OCI-LY7 (cell line): ENCODE measurements around the gene RAPGEF5. TPM values are rescaled to one million over a fixed set of nuclear protein-coding genes. Genes with fewer than 3 reads are reported as not detected.

Experiments used
- BruUV-seq: library from RNA; stranded (reverse); fragments of 400-500 nt; replicated peaks from 2 replicates; lab custom pipeline; 2021; lab: Mats Ljungman, UMichigan
- CTCF ChIA-PET: fragments of 300-600 bp; sonication (Branson Sonifier 250); formaldehyde crosslinking; loops from one replicate; lab custom pipeline; 2022; ENCODE audit warnings: antibody characterized with exemption; ENCODE audit not compliant: unreplicated experiment; lab: Charles Lee
- POLR2A ChIA-PET: fragments of 300-600 bp; sonication (Branson Sonifier 250); formaldehyde crosslinking; loops from one replicate; lab custom pipeline; 2022; ENCODE audit warnings: antibody characterized with exemption; lab: Charles Lee
- DNase-seq: peaks from one replicate; pipeline ENCODE4 v3.0.0-alpha.2; 2015; ENCODE audit warnings: low spot score
- H2AFZ ChIP-seq: fragments of 200-600 bp; sonication (generic), shearing (Covaris generic); 2 replicates; pipeline ENCODE4 v1.6.1; 2014; ENCODE audit warnings: mild to moderate bottlenecking, antibody characterized with exemption, low read length, moderate library complexity
- H3K27ac ChIP-seq: fragments of 200-600 bp; sonication (generic); 2 replicates; pipeline ENCODE4 v1.5.1; 2014; ENCODE audit warnings: mixed run types, low read depth, mild to moderate bottlenecking, moderate library complexity, low read length, inconsistent platforms; ENCODE audit not compliant: poor library complexity, severe bottlenecking
- H3K36me3 ChIP-seq: fragments of 200-600 bp; sonication (generic); 2 replicates; pipeline ENCODE4 v1.6.1; 2014; ENCODE audit warnings: mild to moderate bottlenecking, antibody characterized with exemption, low read length, moderate library complexity, mixed read lengths; ENCODE audit not compliant: insufficient read depth
- H3K4me1 ChIP-seq: fragments of 200-600 bp; sonication (generic); 2 replicates; pipeline ENCODE4 v1.5.1; 2014; ENCODE audit warnings: mild to moderate bottlenecking, low read length; ENCODE audit not compliant: insufficient read depth, poor library complexity, severe bottlenecking
- H3K4me2 ChIP-seq: fragments of 200-600 bp; sonication (generic); 2 replicates; pipeline ENCODE4 v1.6.1; 2014; ENCODE audit warnings: mild to moderate bottlenecking, low read length
- H3K4me3 ChIP-seq: fragments of 200-600 bp; sonication (generic); 2 replicates; pipeline ENCODE4 v1.5.1; 2014; ENCODE audit warnings: mild to moderate bottlenecking, low read depth, low read length; ENCODE audit not compliant: poor library complexity, severe bottlenecking
- H3K79me2 ChIP-seq: fragments of 200-600 bp; sonication (generic); 2 replicates; pipeline ENCODE4 v1.6.1; 2016; ENCODE audit warnings: low read depth, mild to moderate bottlenecking, low read length, moderate library complexity, mixed read lengths; ENCODE audit not compliant: insufficient read depth
- H3K9me2 ChIP-seq: fragments of 200-600 bp; sonication (generic); 2 replicates; pipeline ENCODE4 v1.6.1; 2016; ENCODE audit warnings: mild to moderate bottlenecking, low read length, mixed read lengths; ENCODE audit not compliant: insufficient read depth
- H3K9me3 ChIP-seq: fragments of 200-600 bp; sonication (generic); 2 replicates; pipeline ENCODE4 v1.6.1; 2014; ENCODE audit warnings: mild to moderate bottlenecking, mixed run types, low read length, mixed read lengths
- H4K20me1 ChIP-seq: fragments of 200-600 bp; sonication (generic); 2 replicates; pipeline ENCODE4 v1.6.1; 2014; ENCODE audit warnings: mild to moderate bottlenecking, antibody characterized with exemption, low read length, moderate library complexity, mixed read lengths; ENCODE audit not compliant: insufficient read depth
- CTCF ChIP-seq: fragments of 200-600 bp; sonication (generic); conservative IDR thresholded peaks from 2 replicates; pipeline ENCODE4 v1.5.1; 2014; ENCODE audit warnings: mild to moderate bottlenecking, antibody characterized with exemption, low read length, moderate library complexity, mixed read lengths
- EZH2phosphoT487 ChIP-seq: fragments of 200-600 bp; sonication (generic); IDR thresholded peaks from 2 replicates; pipeline ENCODE4 v1.6.1; 2018; ENCODE audit warnings: low read depth, borderline replicate concordance, mild to moderate bottlenecking, mixed run types, antibody characterized with exemption, low read length, moderate library complexity, mixed read lengths
- intact Hi-C: fragments of 100-400 bp; cut with micrococcal nuclease; formaldehyde crosslinking; loops from one replicate; pipeline ENCODE4 v1.10.0; 2022; ENCODE audit not compliant: unreplicated experiment
- total RNA-seq, 2 experiments: library from RNA; depleted of rRNA in 1 of 2; stranded (reverse); fragments of >200 nt in 1 of 2; shearing (Covaris generic) in 1 of 2; gene quantifications; 2 replicates each; pipeline ENCODE4 v1.2.3, GENCODE V29; 2014 to 2022

RAPGEF5 gene
- total RNA-seq, 2 experiments from 2014 or later = 114 to 115 TPM

- intact Hi-C loops = no loop called here
- H3K9me3 ChIP-seq = no peaks in the 10 kb centered on the region
- TF ChIP-seq CTCF = no peak
- TF ChIP-seq EZH2phosphoT487 = no peak
- CTCF ChIA-PET = interaction anchor here (0.6 to 1.1 kb wide), 2 partner anchors 11 to 217 kb away, joined by 4 to 5 read pairs; no protein-coding TSS in a partner anchor
- H3K4me3 ChIP-seq = no peak overlapping the region
- no peak overlapping the region for H3K4me2 ChIP-seq
- peaks cover 29% of the 10 kb centered on the region; the same call in 1 of the 2 replicates for H4K20me1 ChIP-seq
- no peak overlapping the region for H2AFZ ChIP-seq
- POLR2A ChIA-PET = interaction anchor here (0.6 to 8.5 kb wide), 7 partner anchors 9 to 105 kb away, joined by 3 to 60 read pairs (median 5); no protein-coding TSS in a partner anchor
- no peaks in the 10 kb centered on the region for H3K9me2 ChIP-seq
- peaks cover 87% of the 10 kb centered on the region for H3K4me1 ChIP-seq
- no peak overlapping the region for H3K27ac ChIP-seq
- H3K79me2 ChIP-seq = peaks cover 100% of the 10 kb centered on the region
- no peak for DNase-seq
- H3K36me3 ChIP-seq = peaks cover 79% of the 10 kb centered on the region
- BruUV-seq = no TSS peak
Observed at GRCh38 chr7:22329816-22330524, 27.0 kb downstream of the RAPGEF5 start.

- intact Hi-C loops = no loop called here
- CTCF ChIA-PET = no interaction called here
- Histone ChIP-seq H2AFZ (no peak overlapping the region), H3K9me2 (no peaks in the 10 kb centered on the region), H3K9me3 (no peaks in the 10 kb centered on the region), H3K36me3 (peaks cover 77% of the 10 kb centered on the region), H4K20me1 (peaks cover 34% of the 10 kb centered on the region), H3K79me2 (peaks cover 100% of the 10 kb centered on the region), H3K4me1 (peaks cover 71% of the 10 kb centered on the region), H3K27ac (no peak overlapping the region), H3K4me3 (no peak overlapping the region), H3K4me2 (no peak overlapping the region)
- no TSS peak for BruUV-seq
- no peak for DNase-seq
- POLR2A ChIA-PET = interaction anchor here (0.6 to 8.5 kb wide), 6 partner anchors 8 to 557 kb away, joined by 3 to 60 read pairs (median 5); no protein-coding TSS in a partner anchor
- TF ChIP-seq CTCF (no peak), EZH2phosphoT487 (no peak)
Observed at GRCh38 chr7:22326181-22326580, 30.8 kb downstream of the RAPGEF5 start.

- Histone ChIP-seq H3K4me3 (no peak overlapping the region), H3K27ac (no peak overlapping the region), H3K36me3 (peaks cover 72% of the 10 kb centered on the region), H3K79me2 (peaks cover 100% of the 10 kb centered on the region), H4K20me1 (peaks cover 35% of the 10 kb centered on the region), H2AFZ (no peak overlapping the region), H3K4me2 (no peak overlapping the region), H3K9me3 (no peaks in the 10 kb centered on the region), H3K9me2 (no peaks in the 10 kb centered on the region), H3K4me1 (peaks cover 66% of the 10 kb centered on the region)
- intact Hi-C loops = no loop called here
- TF ChIP-seq EZH2phosphoT487 = no peak
- POLR2A ChIA-PET = interaction anchor here (0.7 to 8.5 kb wide), 4 partner anchors 8 to 69 kb away, joined by 3 to 60 read pairs (median 12); no protein-coding TSS in a partner anchor
- BruUV-seq = no TSS peak
- CTCF ChIA-PET = no interaction called here
- no peak for DNase-seq
Observed at GRCh38 chr7:22325671-22326070, 31.3 kb downstream of the RAPGEF5 start.
